HL-60/S4 treated with retinoic acid at 250 ng/mL for 4 days and 3 days (cell line): ENCODE measurements around the gene SLC38A4.

ENCODE experiments used
- in situ Hi-C: fragments of 300-500 bp; cut with MboI; formaldehyde crosslinking; loops from 2 replicates; pipeline ENCODE4 v1.7.0; 2022; ENCODE audit warnings: low sequenced_read_pairs

The SLC38A4 gene

GRCh38 chr12:46818642-46819041, 7.2 kb downstream of the SLC38A4 start:
- in situ Hi-C loops = no loop called here

GRCh38 chr12:46815809-46816208, 10.0 kb downstream of the SLC38A4 start:
- in situ Hi-C loops = no loop called here

- in situ Hi-C loops = no loop called here
These were observed 11.7 kb downstream of the SLC38A4 start for GRCh38 chr12:46814143-46814542.

GRCh38 chr12:46811185-46811584, 14.6 kb downstream of the SLC38A4 start:
- in situ Hi-C loops = no loop called here

GRCh38 chr12:46808955-46809697, 16.7 kb downstream of the SLC38A4 start:
- in situ Hi-C loops = no loop called here

GRCh38 chr12:46808317-46808716, 17.5 kb downstream of the SLC38A4 start:
- in situ Hi-C loops = no loop called here

GRCh38 chr12:46804054-46804453, 21.7 kb downstream of the SLC38A4 start:
- in situ Hi-C loops = no loop called here

- in situ Hi-C loops = no loop called here
These were observed 22.3 kb downstream of the SLC38A4 start for GRCh38 chr12:46803517-46803916.

GRCh38 chr12:46801293-46801692, 24.5 kb downstream of the SLC38A4 start:
- in situ Hi-C loops = no loop called here

GRCh38 chr12:46800160-46800559, 25.6 kb downstream of the SLC38A4 start:
- in situ Hi-C loops = no loop called here

GRCh38 chr12:46798648-46799047, 27.1 kb downstream of the SLC38A4 start:
- in situ Hi-C loops = no loop called here

- in situ Hi-C loops = no loop called here
These were observed 27.7 kb downstream of the SLC38A4 start for GRCh38 chr12:46798056-46798455.

- in situ Hi-C loops = no loop called here
These were observed 29.8 kb downstream of the SLC38A4 start for GRCh38 chr12:46795988-46796387.

GRCh38 chr12:46794593-46795190, 31.1 kb downstream of the SLC38A4 start:
- in situ Hi-C loops = no loop called here

- in situ Hi-C loops = no loop called here
These were observed 32.9 kb downstream of the SLC38A4 start for GRCh38 chr12:46792925-46793324.

GRCh38 chr12:46790066-46790465, 35.7 kb downstream of the SLC38A4 start:
- in situ Hi-C loops = no loop called here

- in situ Hi-C loops = no loop called here
These were observed 37.5 kb downstream of the SLC38A4 start for GRCh38 chr12:46788072-46788887.

GRCh38 chr12:46787496-46788055, 38.2 kb downstream of the SLC38A4 start:
- in situ Hi-C loops = no loop called here

GRCh38 chr12:46786774-46787173, 39.0 kb downstream of the SLC38A4 start:
- in situ Hi-C loops = no loop called here

- in situ Hi-C loops = no loop called here
These were observed 40.4 kb downstream of the SLC38A4 start for GRCh38 chr12:46785382-46785781.

GRCh38 chr12:46783871-46784270, 41.9 kb downstream of the SLC38A4 start:
- in situ Hi-C loops = no loop called here
